HEK293 (cell line): ENCODE measurements around the gene DOK4.

Source experiments
- CTCF ChIA-PET: fragments of 350-600 bp; formaldehyde crosslinking; extraction: SDS; loops from one replicate; lab custom pipeline; 2021; ENCODE audit warnings: antibody characterized with exemption; lab: Yijun Ruan, JAX
- POLR2A ChIA-PET: fragments of 300-600 bp; formaldehyde crosslinking; extraction: SDS; loops from one replicate; lab custom pipeline; 2020; ENCODE audit warnings: antibody characterized with exemption, inconsistent platforms; lab: Yijun Ruan, JAX
- H3K27ac ChIP-seq: fragments of 200-500 bp; sonication (Bioruptor generic); 2 replicates; pipeline ENCODE4 v1.5.1; 2014; ENCODE audit warnings: low read depth, low read length, control low read depth, inconsistent platforms; ENCODE audit errors: extremely low read depth
- H3K36me3 ChIP-seq, 2 experiments: fragments of 200-500 bp in 1 of 2; sonication (Bioruptor generic) in 1 of 2; 1 replicate in 1 of 2; 2 replicates in 1 of 2; pipeline ENCODE4 v1.5.1; 2014 to 2017; ENCODE audit warnings: inconsistent platforms in 2 of 2, low read length in 2 of 2; ENCODE audit not compliant: control insufficient read depth in 2 of 2, insufficient read depth in 1 of 2
- H3K4me1 ChIP-seq: fragments of 200-500 bp; sonication (Bioruptor generic); 2 replicates; pipeline ENCODE4 v1.5.1; 2014; ENCODE audit warnings: mild to moderate bottlenecking, low read length, inconsistent platforms; ENCODE audit not compliant: control insufficient read depth, insufficient read depth
- H3K4me3 ChIP-seq: 2 replicates; pipeline ENCODE4 v1.5.1; 2011; ENCODE audit warnings: low read depth, mild to moderate bottlenecking, control low read depth, low read length, moderate library complexity
- H3K9me3 ChIP-seq: fragments of 200-500 bp; sonication (Bioruptor generic); 2 replicates; pipeline ENCODE4 v1.5.1; 2014; ENCODE audit warnings: low read depth, low read length, inconsistent platforms; ENCODE audit not compliant: control insufficient read depth, insufficient read depth
- BCL11B ChIP-seq: fragments of 450-650 bp; formaldehyde crosslinking; IDR thresholded peaks from 2 replicates; pipeline ENCODE4 v1.5.1; 2016; ENCODE audit warnings: low read depth, missing biosample characterization, missing genetic modification characterization
- KLF16 ChIP-seq: fragments of 450-650 bp; formaldehyde crosslinking; IDR thresholded peaks from 2 replicates; pipeline ENCODE4 v1.5.1; 2017; ENCODE audit warnings: missing biosample characterization, missing genetic modification characterization
- ZBTB17 ChIP-seq: fragments of 450-650 bp; formaldehyde crosslinking; IDR thresholded peaks from 2 replicates; pipeline ENCODE4 v1.5.1; 2016; ENCODE audit warnings: missing biosample characterization, missing genetic modification characterization
- ZBTB48 ChIP-seq: fragments of 450-650 bp; formaldehyde crosslinking; IDR thresholded peaks from 2 replicates; pipeline ENCODE4 v1.5.1; 2016; ENCODE audit warnings: missing biosample characterization, missing genetic modification characterization
- ZBTB7A ChIP-seq: fragments of 450-650 bp; formaldehyde crosslinking; IDR thresholded peaks from 2 replicates; pipeline ENCODE4 v1.5.1; 2016; ENCODE audit warnings: low read depth, missing biosample characterization, missing genetic modification characterization
- ZNF292 ChIP-seq: fragments of 450-650 bp; formaldehyde crosslinking; IDR thresholded peaks from 2 replicates; pipeline ENCODE4 v1.5.1; 2016; ENCODE audit warnings: low read depth, missing biosample characterization, missing genetic modification characterization, borderline replicate concordance
- ZNF311 ChIP-seq: fragments of 450-650 bp; formaldehyde crosslinking; IDR thresholded peaks from 2 replicates; pipeline ENCODE4 v1.5.1; 2017; ENCODE audit warnings: missing biosample characterization, missing genetic modification characterization, borderline replicate concordance
- ZNF354C ChIP-seq: fragments of 450-650 bp; formaldehyde crosslinking; IDR thresholded peaks from 2 replicates; pipeline ENCODE4 v1.5.1; 2016; ENCODE audit warnings: missing biosample characterization, missing genetic modification characterization, low read depth, borderline replicate concordance
- ZNF394 ChIP-seq: fragments of 450-650 bp; formaldehyde crosslinking; IDR thresholded peaks from 2 replicates; pipeline ENCODE4 v1.5.1; 2016; ENCODE audit warnings: missing biosample characterization, missing genetic modification characterization, mild to moderate bottlenecking, moderate library complexity, borderline replicate concordance
- ZNF596 ChIP-seq: fragments of 450-650 bp; IDR thresholded peaks from 2 replicates; pipeline ENCODE4 v1.5.0; 2018; ENCODE audit warnings: missing biosample characterization, mild to moderate bottlenecking, missing genetic modification characterization, moderate library complexity
- ZNF660 ChIP-seq: fragments of 450-650 bp; IDR thresholded peaks from 2 replicates; pipeline ENCODE4 v1.5.1; 2018; ENCODE audit warnings: missing biosample characterization, mild to moderate bottlenecking, missing genetic modification characterization
- ZNF792 ChIP-seq: fragments of 450-650 bp; formaldehyde crosslinking; IDR thresholded peaks from 2 replicates; pipeline ENCODE4 v1.5.1; 2016; ENCODE audit warnings: missing biosample characterization, missing genetic modification characterization
- TF ChIP-seq, protein P1 (sequence below): sonication (generic); formaldehyde crosslinking; IDR thresholded peaks from 2 replicates; pipeline ENCODE4 v1.8.1; 2022; ENCODE audit warnings: mild to moderate bottlenecking, moderate library complexity, missing genetic modification reagents
- TF ChIP-seq, protein P2 (sequence below): fragments of 450-650 bp; formaldehyde crosslinking; IDR thresholded peaks from 2 replicates; pipeline ENCODE4 v1.5.1; 2016; ENCODE audit warnings: missing biosample characterization, missing genetic modification characterization
- TF ChIP-seq, protein P3 (sequence below): fragments of 450-650 bp; formaldehyde crosslinking; IDR thresholded peaks from 2 replicates; pipeline ENCODE4 v1.5.1; 2017; ENCODE audit warnings: missing biosample characterization, missing genetic modification characterization
- TF ChIP-seq, protein P4 (sequence below): fragments of 450-650 bp; formaldehyde crosslinking; IDR thresholded peaks from 2 replicates; pipeline ENCODE4 v1.5.1; 2016; ENCODE audit warnings: missing biosample characterization, missing genetic modification characterization
- TF ChIP-seq, protein P5 (sequence below): fragments of 450-650 bp; formaldehyde crosslinking; IDR thresholded peaks from 2 replicates; pipeline ENCODE4 v1.5.1; 2016; ENCODE audit warnings: missing biosample characterization, missing genetic modification characterization
- TF ChIP-seq, protein P6 (sequence below): fragments of 450-650 bp; formaldehyde crosslinking; IDR thresholded peaks from 2 replicates; pipeline ENCODE4 v1.5.1; 2016; ENCODE audit warnings: missing biosample characterization, missing genetic modification characterization

The DOK4 gene

DNA sequence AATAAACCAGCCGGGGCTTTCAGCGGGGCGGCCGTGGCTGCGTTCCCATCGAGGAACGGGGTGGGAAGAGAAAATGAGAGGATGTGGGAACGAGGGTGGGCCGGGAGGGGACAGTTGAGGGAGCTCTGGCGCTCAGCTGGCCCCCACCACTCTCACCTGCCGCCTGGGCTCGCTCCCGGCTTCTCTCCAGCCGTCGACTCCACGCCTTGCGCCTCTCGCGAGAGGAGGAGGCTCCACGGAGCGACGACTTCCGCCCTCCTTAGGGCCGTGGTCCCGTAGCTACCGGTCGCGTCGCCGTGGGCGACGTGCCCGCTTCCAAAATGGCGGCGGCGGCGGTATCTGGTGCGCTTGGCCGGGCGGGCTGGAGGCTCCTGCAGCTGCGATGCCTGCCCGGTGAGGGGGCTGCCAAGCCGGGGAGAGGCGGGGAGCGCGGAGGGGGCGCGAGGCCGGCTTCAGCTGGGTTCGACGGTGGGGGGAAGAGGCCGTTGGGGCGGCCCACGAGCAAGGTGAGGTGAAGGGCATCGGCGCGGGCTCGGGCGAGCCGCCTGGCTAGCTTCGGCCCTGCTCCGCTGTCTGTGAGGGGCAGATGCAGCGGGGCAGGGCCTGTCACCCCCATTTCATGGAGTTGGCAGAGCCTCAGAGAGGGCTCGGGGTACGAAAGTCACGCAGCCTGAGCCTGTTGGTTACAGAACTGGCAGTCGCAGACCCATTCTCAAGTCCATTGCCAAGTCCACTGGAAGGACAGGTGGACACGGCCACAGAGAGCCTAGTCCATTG lies 38.9 kb downstream of the DOK4 start, which contains the start of the genes CIAPIN1 and COQ9 (continued):
- TF ChIP-seq KLF16 (tag by site-specific recombination) (peak; percentile 78), ZNF660 (tag by site-specific recombination) (peak; percentile 76), ZNF394 (peak; percentile 81; the same call in 1 of the 2 replicates), ZNF596 (peak; percentile 27; the same call in 1 of the 2 replicates), ZBTB7A (tag by site-specific recombination) (peak; percentile 67; the same call in 1 of the 2 replicates), ZNF311 (tag by site-specific recombination) (no peak), ZNF354C (no peak), ZNF292 (tag by site-specific recombination) (no peak)
- TF ChIP-seq, protein P1, sequence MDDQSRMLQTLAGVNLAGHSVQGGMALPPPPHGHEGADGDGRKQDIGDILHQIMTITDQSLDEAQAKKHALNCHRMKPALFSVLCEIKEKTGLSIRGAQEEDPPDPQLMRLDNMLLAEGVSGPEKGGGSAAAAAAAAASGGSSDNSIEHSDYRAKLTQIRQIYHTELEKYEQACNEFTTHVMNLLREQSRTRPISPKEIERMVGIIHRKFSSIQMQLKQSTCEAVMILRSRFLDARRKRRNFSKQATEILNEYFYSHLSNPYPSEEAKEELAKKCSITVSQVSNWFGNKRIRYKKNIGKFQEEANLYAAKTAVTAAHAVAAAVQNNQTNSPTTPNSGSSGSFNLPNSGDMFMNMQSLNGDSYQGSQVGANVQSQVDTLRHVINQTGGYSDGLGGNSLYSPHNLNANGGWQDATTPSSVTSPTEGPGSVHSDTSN (CRISPR knock-in tag) = peak; percentile 65; the same call in 1 of the 2 replicates
- TF ChIP-seq, protein P2, sequence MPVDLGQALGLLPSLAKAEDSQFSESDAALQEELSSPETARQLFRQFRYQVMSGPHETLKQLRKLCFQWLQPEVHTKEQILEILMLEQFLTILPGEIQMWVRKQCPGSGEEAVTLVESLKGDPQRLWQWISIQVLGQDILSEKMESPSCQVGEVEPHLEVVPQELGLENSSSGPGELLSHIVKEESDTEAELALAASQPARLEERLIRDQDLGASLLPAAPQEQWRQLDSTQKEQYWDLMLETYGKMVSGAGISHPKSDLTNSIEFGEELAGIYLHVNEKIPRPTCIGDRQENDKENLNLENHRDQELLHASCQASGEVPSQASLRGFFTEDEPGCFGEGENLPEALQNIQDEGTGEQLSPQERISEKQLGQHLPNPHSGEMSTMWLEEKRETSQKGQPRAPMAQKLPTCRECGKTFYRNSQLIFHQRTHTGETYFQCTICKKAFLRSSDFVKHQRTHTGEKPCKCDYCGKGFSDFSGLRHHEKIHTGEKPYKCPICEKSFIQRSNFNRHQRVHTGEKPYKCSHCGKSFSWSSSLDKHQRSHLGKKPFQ = no peak
- TF ChIP-seq, protein P3, sequence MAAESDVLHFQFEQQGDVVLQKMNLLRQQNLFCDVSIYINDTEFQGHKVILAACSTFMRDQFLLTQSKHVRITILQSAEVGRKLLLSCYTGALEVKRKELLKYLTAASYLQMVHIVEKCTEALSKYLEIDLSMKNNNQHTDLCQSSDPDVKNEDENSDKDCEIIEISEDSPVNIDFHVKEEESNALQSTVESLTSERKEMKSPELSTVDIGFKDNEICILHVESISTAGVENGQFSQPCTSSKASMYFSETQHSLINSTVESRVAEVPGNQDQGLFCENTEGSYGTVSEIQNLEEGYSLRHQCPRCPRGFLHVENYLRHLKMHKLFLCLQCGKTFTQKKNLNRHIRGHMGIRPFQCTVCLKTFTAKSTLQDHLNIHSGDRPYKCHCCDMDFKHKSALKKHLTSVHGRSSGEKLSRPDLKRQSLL (tag by site-specific recombination) = no peak

DNA sequence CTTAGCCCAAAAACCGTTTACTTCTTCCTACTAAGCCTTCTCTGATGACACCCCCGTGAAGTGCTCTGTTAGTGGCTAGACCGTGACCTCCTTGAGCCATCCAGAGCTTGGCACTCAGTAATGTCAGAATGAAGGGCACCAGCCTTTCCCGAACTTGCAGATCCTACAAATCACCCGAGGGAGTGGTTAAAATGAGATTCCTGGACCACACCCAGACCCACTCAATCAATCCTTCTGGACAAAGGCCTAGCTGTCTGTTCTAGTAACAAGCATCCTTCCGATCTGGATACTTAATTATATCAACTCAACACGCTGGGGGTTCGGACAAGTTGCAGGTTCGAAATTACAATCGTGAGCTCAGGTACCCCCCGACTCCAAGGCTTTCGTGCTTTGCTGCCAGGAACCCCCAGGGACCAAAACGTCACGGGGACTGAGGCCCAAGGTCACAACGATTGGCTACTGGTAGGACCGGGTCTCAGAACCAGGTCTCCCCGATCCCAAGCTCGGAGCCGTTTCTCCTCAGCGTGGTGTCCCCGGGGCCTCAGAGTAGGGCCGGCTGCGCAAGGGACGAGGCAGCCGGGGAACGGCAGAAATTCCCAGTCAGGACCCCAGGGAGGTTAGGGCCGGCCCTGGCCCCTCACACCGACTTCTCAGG lies 39.6 kb downstream of the DOK4 start:
- POLR2A ChIA-PET = interaction anchor here (0.9 to 2.4 kb wide), 23 partner anchors 8 to 261 kb away, joined by 3 to 40 read pairs (median 4); partner anchors contain the start of genes ADGRG1, POLR2C, PSME3IP1 and RSPRY1
- no peaks in the 10 kb centered on the region for H3K9me3 ChIP-seq
- TF ChIP-seq ZBTB17 (tag by site-specific recombination) = peak; percentile 93
- TF ChIP-seq, protein P4, sequence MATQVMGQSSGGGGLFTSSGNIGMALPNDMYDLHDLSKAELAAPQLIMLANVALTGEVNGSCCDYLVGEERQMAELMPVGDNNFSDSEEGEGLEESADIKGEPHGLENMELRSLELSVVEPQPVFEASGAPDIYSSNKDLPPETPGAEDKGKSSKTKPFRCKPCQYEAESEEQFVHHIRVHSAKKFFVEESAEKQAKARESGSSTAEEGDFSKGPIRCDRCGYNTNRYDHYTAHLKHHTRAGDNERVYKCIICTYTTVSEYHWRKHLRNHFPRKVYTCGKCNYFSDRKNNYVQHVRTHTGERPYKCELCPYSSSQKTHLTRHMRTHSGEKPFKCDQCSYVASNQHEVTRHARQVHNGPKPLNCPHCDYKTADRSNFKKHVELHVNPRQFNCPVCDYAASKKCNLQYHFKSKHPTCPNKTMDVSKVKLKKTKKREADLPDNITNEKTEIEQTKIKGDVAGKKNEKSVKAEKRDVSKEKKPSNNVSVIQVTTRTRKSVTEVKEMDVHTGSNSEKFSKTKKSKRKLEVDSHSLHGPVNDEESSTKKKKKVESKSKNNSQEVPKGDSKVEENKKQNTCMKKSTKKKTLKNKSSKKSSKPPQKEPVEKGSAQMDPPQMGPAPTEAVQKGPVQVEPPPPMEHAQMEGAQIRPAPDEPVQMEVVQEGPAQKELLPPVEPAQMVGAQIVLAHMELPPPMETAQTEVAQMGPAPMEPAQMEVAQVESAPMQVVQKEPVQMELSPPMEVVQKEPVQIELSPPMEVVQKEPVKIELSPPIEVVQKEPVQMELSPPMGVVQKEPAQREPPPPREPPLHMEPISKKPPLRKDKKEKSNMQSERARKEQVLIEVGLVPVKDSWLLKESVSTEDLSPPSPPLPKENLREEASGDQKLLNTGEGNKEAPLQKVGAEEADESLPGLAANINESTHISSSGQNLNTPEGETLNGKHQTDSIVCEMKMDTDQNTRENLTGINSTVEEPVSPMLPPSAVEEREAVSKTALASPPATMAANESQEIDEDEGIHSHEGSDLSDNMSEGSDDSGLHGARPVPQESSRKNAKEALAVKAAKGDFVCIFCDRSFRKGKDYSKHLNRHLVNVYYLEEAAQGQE (tag by site-specific recombination) = no peak
- TF ChIP-seq ZNF792 (tag by site-specific recombination) = no peak
- peak; percentile 80; the same call in 1 of the 2 replicates for TF ChIP-seq ZBTB48 (tag by site-specific recombination)
- TF ChIP-seq KLF16 (tag by site-specific recombination) = no peak
- TF ChIP-seq, protein P5, sequence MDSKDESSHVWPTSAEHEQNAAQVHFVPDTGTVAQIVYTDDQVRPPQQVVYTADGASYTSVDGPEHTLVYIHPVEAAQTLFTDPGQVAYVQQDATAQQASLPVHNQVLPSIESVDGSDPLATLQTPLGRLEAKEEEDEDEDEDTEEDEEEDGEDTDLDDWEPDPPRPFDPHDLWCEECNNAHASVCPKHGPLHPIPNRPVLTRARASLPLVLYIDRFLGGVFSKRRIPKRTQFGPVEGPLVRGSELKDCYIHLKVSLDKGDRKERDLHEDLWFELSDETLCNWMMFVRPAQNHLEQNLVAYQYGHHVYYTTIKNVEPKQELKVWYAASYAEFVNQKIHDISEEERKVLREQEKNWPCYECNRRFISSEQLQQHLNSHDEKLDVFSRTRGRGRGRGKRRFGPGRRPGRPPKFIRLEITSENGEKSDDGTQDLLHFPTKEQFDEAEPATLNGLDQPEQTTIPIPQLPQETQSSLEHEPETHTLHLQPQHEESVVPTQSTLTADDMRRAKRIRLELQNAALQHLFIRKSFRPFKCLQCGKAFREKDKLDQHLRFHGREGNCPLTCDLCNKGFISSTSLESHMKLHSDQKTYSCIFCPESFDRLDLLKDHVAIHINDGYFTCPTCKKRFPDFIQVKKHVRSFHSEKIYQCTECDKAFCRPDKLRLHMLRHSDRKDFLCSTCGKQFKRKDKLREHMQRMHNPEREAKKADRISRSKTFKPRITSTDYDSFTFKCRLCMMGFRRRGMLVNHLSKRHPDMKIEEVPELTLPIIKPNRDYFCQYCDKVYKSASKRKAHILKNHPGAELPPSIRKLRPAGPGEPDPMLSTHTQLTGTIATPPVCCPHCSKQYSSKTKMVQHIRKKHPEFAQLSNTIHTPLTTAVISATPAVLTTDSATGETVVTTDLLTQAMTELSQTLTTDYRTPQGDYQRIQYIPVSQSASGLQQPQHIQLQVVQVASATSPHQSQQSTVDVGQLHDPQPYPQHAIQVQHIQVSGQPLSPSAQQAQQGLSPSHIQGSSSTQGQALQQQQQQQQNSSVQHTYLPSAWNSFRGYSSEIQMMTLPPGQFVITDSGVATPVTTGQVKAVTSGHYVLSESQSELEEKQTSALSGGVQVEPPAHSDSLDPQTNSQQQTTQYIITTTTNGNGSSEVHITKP (tag by site-specific recombination) = peak; percentile 51
- TF ChIP-seq BCL11B = no peak
- TF ChIP-seq, protein P6, sequence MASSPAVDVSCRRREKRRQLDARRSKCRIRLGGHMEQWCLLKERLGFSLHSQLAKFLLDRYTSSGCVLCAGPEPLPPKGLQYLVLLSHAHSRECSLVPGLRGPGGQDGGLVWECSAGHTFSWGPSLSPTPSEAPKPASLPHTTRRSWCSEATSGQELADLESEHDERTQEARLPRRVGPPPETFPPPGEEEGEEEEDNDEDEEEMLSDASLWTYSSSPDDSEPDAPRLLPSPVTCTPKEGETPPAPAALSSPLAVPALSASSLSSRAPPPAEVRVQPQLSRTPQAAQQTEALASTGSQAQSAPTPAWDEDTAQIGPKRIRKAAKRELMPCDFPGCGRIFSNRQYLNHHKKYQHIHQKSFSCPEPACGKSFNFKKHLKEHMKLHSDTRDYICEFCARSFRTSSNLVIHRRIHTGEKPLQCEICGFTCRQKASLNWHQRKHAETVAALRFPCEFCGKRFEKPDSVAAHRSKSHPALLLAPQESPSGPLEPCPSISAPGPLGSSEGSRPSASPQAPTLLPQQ (tag by site-specific recombination) = no peak
- CTCF ChIA-PET = interaction anchor here (0.6 to 2.2 kb wide), 7 partner anchors 15 to 571 kb away, joined by 3 to 9 read pairs (median 4); partner anchors contain the start of gene POLR2C
- peaks cover 11 to 15% of the 10 kb centered on the region in 2 experiments for H3K36me3 ChIP-seq
- no peaks in the 10 kb centered on the region for H3K4me1 ChIP-seq
- H3K27ac ChIP-seq = peak overlapping the region; percentile 77; the same call in 1 of the 2 replicates
- H3K4me3 ChIP-seq = peak overlapping the region; percentile 95
